Neutrophil (primary cell): ENCODE measurements around the gene ZCCHC8.
"Not testable (repeated sequence)": the region's sequence is repeated elsewhere in the genome, so short reads cannot be mapped to it uniquely, and the experiment has no call there.

Source experiments
- H3K27ac ChIP-seq: fragments of 200-600 bp; sonication (generic); 2 replicates; pipeline ENCODE4 v1.5.1; 2016; ENCODE audit warnings: mild to moderate bottlenecking, moderate library complexity
- H3K27me3 ChIP-seq: fragments of 200-600 bp; sonication (generic); 2 replicates; pipeline ENCODE4 v1.6.0; 2016; ENCODE audit warnings: mild to moderate bottlenecking
- H3K36me3 ChIP-seq: fragments of 200-600 bp; sonication (generic); 2 replicates; pipeline ENCODE4 v1.5.1; 2017
- H3K4me1 ChIP-seq, 2 experiments: fragments of 200-600 bp in 1 of 2; sonication (generic) in 1 of 2; 1 replicate in 1 of 2; 2 replicates in 1 of 2; pipeline versions ENCODE4 v1.5.1 to v1.6.1; 2013 to 2016; ENCODE audit warnings: low read depth in 1 of 2, low read length in 1 of 2, mild to moderate bottlenecking in 1 of 2, moderate library complexity in 1 of 2; ENCODE audit not compliant: control insufficient read depth in 1 of 2, insufficient read depth in 1 of 2
- H3K4me3 ChIP-seq, 2 experiments: fragments of 200-600 bp in 1 of 2; sonication (generic) in 1 of 2; 1 replicate in 1 of 2; 2 replicates in 1 of 2; pipeline ENCODE4 v1.5.1; 2013 to 2016; ENCODE audit warnings: low read depth in 1 of 2, low read length in 1 of 2, mild to moderate bottlenecking in 1 of 2, moderate library complexity in 1 of 2
- H3K9me3 ChIP-seq: fragments of 200-600 bp; sonication (generic); 2 replicates; pipeline ENCODE4 v1.5.1; 2016
- TF ChIP-seq, protein P1 (sequence below): fragments of 200-600 bp; sonication (generic); IDR thresholded peaks from 2 replicates; pipeline ENCODE4 v1.5.1; 2016; ENCODE audit warnings: antibody characterized with exemption

The ZCCHC8 gene

DNA sequence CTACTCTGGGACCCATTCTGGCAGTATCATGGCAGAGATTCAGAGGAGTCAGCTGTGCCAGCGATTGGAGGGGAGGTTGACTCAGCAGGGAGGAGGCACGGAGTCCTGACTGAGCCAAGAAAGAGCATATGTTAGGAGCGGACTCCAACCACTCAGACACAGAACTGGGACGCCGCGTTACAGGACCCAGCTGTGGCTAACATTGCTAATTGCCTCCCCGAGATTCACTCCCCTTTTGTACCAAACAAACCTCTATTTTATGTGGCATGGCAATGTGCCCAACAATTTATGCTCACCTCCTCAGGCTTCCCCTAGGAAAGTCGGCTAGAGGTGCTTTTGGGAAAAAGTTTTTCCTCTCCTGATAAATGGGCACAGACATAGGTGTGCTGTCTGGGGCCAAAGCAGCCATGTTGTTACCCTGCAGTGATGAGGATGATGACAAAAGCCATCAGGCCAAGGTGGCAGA, 63.0 kb downstream of the ZCCHC8 start:
- Histone ChIP-seq H3K27me3 (no peaks in the 10 kb centered on the region), H3K4me3 (no peak overlapping the region), H3K36me3 (no peaks in the 10 kb centered on the region), H3K9me3 (no peaks in the 10 kb centered on the region), H3K27ac (no peak overlapping the region), H3K4me1 (no peaks in the 10 kb centered on the region)
- TF ChIP-seq, protein P1, sequence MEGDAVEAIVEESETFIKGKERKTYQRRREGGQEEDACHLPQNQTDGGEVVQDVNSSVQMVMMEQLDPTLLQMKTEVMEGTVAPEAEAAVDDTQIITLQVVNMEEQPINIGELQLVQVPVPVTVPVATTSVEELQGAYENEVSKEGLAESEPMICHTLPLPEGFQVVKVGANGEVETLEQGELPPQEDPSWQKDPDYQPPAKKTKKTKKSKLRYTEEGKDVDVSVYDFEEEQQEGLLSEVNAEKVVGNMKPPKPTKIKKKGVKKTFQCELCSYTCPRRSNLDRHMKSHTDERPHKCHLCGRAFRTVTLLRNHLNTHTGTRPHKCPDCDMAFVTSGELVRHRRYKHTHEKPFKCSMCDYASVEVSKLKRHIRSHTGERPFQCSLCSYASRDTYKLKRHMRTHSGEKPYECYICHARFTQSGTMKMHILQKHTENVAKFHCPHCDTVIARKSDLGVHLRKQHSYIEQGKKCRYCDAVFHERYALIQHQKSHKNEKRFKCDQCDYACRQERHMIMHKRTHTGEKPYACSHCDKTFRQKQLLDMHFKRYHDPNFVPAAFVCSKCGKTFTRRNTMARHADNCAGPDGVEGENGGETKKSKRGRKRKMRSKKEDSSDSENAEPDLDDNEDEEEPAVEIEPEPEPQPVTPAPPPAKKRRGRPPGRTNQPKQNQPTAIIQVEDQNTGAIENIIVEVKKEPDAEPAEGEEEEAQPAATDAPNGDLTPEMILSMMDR: no peak

DNA sequence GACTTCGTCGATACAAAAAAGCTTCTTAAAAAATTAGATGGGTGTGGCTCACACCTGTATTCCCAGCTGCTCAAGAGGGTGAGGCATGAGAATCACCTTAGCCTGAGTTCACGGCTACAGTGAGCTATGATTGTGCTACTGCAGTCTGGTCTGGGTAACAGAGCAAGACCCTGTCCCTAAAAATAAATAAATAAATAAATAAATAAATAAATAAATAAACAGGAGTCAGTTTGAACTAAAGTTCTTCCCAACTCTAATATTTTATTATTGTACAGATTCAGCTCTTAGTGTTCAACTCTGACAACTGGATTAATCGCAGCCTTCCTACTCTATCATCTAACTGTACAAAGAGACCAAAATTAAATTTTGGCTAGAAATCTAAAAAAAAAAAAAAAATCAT, 65.5 kb downstream of the ZCCHC8 start:
- Histone ChIP-seq H3K9me3 (no peaks in the 10 kb centered on the region), H3K36me3 (no peaks in the 10 kb centered on the region), H3K4me3 (no peak overlapping the region), H3K27ac (no peak overlapping the region), H3K27me3 (no peaks in the 10 kb centered on the region), H3K4me1 (no peaks in the 10 kb centered on the region)
- TF ChIP-seq, protein P1: no peak

DNA sequence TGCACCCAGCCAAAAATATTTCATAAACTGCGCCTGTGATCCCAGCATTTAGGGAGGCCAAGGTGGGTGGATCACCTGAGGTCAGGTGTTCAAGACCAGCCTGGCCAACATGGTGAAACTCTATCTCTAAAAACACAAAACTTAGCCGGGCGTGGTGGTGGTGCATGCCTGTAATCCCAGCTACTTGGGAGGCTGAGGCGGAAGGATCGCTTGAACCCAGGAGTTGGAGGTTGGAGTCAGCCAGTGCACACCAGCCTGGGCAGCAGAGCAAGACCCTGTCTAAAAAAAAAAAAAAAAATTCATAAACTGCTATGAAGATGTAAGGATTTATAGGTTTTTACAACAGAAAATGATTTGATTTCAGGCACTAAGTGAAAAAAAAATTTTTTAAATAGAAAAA, 71.7 kb downstream of the ZCCHC8 start:
- not testable (repeated sequence) for H3K36me3 ChIP-seq, H3K4me1 ChIP-seq, H3K4me3 ChIP-seq, H3K27ac ChIP-seq, H3K27me3 ChIP-seq, H3K9me3 ChIP-seq

DNA sequence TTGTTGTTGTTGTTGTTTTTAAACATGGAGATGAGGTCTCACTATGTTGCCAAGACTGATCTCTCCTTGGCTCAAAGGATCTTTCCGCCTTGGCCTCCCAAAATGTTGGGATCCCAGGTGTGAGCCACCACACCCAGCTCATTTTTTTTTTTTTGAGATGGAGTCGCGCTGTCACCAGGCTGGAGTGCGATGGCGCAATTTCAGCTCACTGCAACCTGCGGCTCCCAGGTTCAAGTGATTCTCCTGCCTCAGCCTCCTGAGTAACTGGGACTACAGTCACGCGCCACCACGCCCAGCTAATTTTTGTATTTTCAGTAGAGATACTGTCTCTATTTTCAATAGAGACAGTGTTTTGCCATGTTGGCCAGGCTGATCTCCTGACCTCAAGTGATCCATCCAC, 73.3 kb downstream of the ZCCHC8 start:
- H3K27ac ChIP-seq: no peak overlapping the region
- peaks cover 15% of the 10 kb centered on the region for H3K27me3 ChIP-seq
- TF ChIP-seq, protein P1: no peak
- H3K4me3 ChIP-seq: no peak overlapping the region
- H3K9me3 ChIP-seq: no peaks in the 10 kb centered on the region
- peaks cover 9 to 12% of the 10 kb centered on the region in 2 experiments for H3K4me1 ChIP-seq
- H3K36me3 ChIP-seq: no peaks in the 10 kb centered on the region

DNA sequence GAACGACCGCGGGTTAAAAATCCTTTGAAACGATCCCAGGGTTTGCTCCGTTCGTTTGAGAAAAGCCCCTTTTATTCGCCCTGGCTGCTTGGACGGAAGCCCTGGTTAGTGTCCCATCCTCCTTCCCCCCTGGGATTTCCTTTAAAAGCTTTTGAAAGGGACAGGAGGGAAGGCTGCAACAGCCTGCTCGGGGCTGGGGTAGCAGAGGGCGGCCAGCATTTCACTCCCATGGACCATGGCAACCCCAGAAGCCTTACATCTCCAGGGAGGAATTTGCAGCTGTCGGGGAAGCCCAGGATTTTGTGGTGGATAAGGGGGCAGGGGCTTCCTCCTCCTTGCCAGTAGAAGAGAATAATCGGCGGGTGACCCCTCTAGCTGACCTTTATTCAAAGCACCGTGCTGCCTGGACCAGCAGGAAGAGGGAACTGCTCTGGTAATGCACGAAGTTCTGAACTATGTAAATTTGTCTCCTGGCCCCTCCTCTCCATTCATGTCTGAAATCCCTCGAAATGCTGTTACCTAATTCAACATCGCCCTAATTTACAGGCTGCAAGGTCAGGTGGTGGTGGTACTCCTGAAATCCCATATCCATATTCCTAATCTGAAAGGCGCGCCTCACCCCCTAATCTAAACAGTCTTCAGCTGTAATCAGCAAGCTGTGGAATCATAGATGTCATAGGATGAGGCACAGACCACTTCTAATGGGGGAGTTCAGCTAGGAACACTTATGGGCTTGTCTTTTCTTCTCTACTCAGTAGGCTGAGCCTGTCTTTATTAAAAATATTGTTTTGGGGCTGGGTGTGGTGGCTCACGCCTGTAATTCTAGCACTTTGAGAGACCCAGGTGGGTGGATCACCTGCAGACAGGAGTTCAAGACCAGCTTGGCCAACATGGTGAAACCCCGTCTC, 77.2 kb downstream of the ZCCHC8 start:
- TF ChIP-seq, protein P1: no peak
- Histone ChIP-seq H3K36me3 (no peaks in the 10 kb centered on the region), H3K27me3 (peaks cover 15% of the 10 kb centered on the region), H3K4me3 (peak overlapping the region; percentile 61 to 72), H3K9me3 (no peaks in the 10 kb centered on the region), H3K27ac (peak overlapping the region; percentile 59), H3K4me1 (peaks cover 25 to 27% of the 10 kb centered on the region in 2 experiments)

DNA sequence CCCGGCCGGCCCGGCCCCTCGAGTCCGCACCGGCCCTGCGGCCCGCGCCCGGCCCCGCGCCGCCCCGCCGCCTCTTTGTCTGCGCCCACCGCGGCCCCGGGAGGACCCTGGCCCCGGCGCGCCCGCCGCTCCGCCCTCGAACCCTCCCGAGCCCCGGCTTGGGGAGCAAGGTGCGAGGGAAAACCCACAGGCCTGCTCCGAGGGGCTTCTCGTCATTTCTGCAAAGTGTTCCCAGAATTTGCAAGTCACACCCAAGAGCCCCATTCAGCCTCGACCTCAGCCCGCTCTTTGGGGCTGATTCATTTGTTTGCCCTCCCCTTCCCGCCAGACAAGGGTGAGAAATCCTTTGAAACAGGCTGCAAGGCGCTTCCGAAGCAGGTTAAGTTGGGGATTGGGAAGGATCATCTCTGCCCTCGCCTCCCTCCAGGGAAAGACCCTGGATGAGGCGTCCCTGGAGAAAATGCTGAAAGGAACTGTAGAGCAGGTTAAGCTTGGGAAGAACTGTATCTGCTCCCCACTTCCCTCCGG, 77.9 kb downstream of the ZCCHC8 start:
- Histone ChIP-seq H3K27me3 (peaks cover 15% of the 10 kb centered on the region), H3K9me3 (no peaks in the 10 kb centered on the region), H3K4me3 (peak overlapping the region; percentile 61 to 72), H3K36me3 (no peaks in the 10 kb centered on the region), H3K4me1 (peaks cover 25 to 27% of the 10 kb centered on the region in 2 experiments), H3K27ac (peak overlapping the region; percentile 59)
- TF ChIP-seq, protein P1: no peak
